Smooth muscle cell (in vitro differentiated cells): Measurements from ENCODE around the gene SPATA6. TPM values are rescaled to one million over a fixed set of nuclear protein-coding genes. Genes with fewer than 3 reads are reported as not detected.

Source experiments
- DNase-seq: peaks from one replicate; lab custom pipeline; 2025; ENCODE audit not compliant: unreplicated experiment; lab: John Stamatoyannopoulos, UW
- H2AFZ ChIP-seq: fragments of 200-600 bp; sonication (generic); 2 replicates; pipeline ENCODE4 v1.6.0; 2016; ENCODE audit warnings: antibody characterized with exemption, low read depth, mild to moderate bottlenecking
- H3F3A ChIP-seq: fragments of 200-600 bp; sonication (generic); 2 replicates; pipeline ENCODE4 v1.6.0; 2017; ENCODE audit warnings: antibody characterized with exemption, low read depth
- H3K27ac ChIP-seq: fragments of 200-600 bp; sonication (generic); 2 replicates; pipeline ENCODE4 v1.5.1; 2016; ENCODE audit warnings: low read depth, mild to moderate bottlenecking
- H3K27me3 ChIP-seq: fragments of 200-600 bp; sonication (generic); 2 replicates; pipeline ENCODE4 v1.6.1; 2016; ENCODE audit warnings: low read depth, mild to moderate bottlenecking
- H3K36me3 ChIP-seq: fragments of 200-600 bp; sonication (generic); 2 replicates; pipeline ENCODE4 v1.5.1; 2016; ENCODE audit warnings: low read depth
- H3K4me1 ChIP-seq: fragments of 200-600 bp; sonication (generic); 2 replicates; pipeline ENCODE4 v1.5.1; 2016; ENCODE audit warnings: low read depth
- H3K4me2 ChIP-seq: fragments of 200-600 bp; sonication (generic); 2 replicates; pipeline ENCODE4 v1.6.0; 2016; ENCODE audit warnings: mild to moderate bottlenecking
- H3K4me3 ChIP-seq: fragments of 200-600 bp; sonication (generic); 2 replicates; pipeline ENCODE4 v1.5.1; 2016; ENCODE audit warnings: mild to moderate bottlenecking
- H3K79me2 ChIP-seq: fragments of 200-600 bp; sonication (generic); 2 replicates; pipeline ENCODE4 v1.6.0; 2016; ENCODE audit warnings: low read depth, mild to moderate bottlenecking
- H3K9ac ChIP-seq: fragments of 200-600 bp; sonication (generic); 2 replicates; pipeline ENCODE4 v1.6.0; 2016; ENCODE audit warnings: low read depth
- H3K9me3 ChIP-seq: fragments of 200-600 bp; sonication (generic); replicated peaks from 2 replicates; pipeline ENCODE4 v1.5.1; 2016; ENCODE audit warnings: low read depth
- H4K20me1 ChIP-seq: fragments of 200-600 bp; sonication (generic); 2 replicates; pipeline ENCODE4 v1.6.0; 2016; ENCODE audit warnings: low read depth
- WGBS: methylation state at CpG from one replicate; pipeline ENCODE4 v1.1.7; 2016; ENCODE audit warnings: low lambda C conversion rate; 5-methylcytosine and 5-hydroxymethylcytosine counted together
- polyA plus RNA-seq: library from polyadenylated mRNA; unstranded; fragments of >200 nt; fragmentation: Nextera tagmentation; extraction: Ambion mirVana; gene quantifications from 2 replicates; pipeline ENCODE4 v1.2.1, GENCODE V29; 2016
- total RNA-seq: library from RNA; depleted of rRNA; stranded (reverse); fragments of >200 nt; gene quantifications from 2 replicates; pipeline ENCODE4 v1.2.3, GENCODE V29; 2014
- TF ChIP-seq, protein P1 (sequence below): fragments of 200-600 bp; sonication (generic); IDR thresholded peaks from 2 replicates; pipeline ENCODE4 v1.5.1; 2017; ENCODE audit warnings: borderline replicate concordance, mild to moderate bottlenecking, antibody characterized with exemption; ENCODE audit not compliant: insufficient read depth, poor library complexity, severe bottlenecking

Gene SPATA6
- total and polyA plus RNA-seq, 2 experiments from 2014 or later: 6.1 to 6.9 TPM

- H3K27me3 ChIP-seq: no peaks in the 10 kb centered on the region
- DNase-seq: no peak
- 64% methylated on average over 2 of the region's 2 CpGs for WGBS
These were observed 75.8 kb downstream of the SPATA6 start for GRCh38 chr1:48396208-48396607.

GRCh38 chr1:48391926-48392325 is 80.1 kb downstream of the SPATA6 start:
- Histone ChIP-seq H3K36me3 (peaks cover under 1% of the 10 kb centered on the region), H3K79me2 (no peaks in the 10 kb centered on the region), H2AFZ (no peak overlapping the region), H3K4me2 (no peak overlapping the region), H4K20me1 (no peaks in the 10 kb centered on the region), H3K9me3 (no peaks in the 10 kb centered on the region), H3K9ac (no peak overlapping the region), H3F3A (no peaks in the 10 kb centered on the region), H3K27me3 (no peaks in the 10 kb centered on the region), H3K27ac (no peak overlapping the region), H3K4me1 (no peaks in the 10 kb centered on the region), H3K4me3 (no peak overlapping the region)
- TF ChIP-seq, protein P1, sequence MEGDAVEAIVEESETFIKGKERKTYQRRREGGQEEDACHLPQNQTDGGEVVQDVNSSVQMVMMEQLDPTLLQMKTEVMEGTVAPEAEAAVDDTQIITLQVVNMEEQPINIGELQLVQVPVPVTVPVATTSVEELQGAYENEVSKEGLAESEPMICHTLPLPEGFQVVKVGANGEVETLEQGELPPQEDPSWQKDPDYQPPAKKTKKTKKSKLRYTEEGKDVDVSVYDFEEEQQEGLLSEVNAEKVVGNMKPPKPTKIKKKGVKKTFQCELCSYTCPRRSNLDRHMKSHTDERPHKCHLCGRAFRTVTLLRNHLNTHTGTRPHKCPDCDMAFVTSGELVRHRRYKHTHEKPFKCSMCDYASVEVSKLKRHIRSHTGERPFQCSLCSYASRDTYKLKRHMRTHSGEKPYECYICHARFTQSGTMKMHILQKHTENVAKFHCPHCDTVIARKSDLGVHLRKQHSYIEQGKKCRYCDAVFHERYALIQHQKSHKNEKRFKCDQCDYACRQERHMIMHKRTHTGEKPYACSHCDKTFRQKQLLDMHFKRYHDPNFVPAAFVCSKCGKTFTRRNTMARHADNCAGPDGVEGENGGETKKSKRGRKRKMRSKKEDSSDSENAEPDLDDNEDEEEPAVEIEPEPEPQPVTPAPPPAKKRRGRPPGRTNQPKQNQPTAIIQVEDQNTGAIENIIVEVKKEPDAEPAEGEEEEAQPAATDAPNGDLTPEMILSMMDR: no peak
- DNase-seq: no peak
- 95% methylated on average over 2 of the region's 2 CpGs for WGBS

More at GRCh38 chr1:48396208-48396607, 75.8 kb downstream of the SPATA6 start:
- no peak overlapping the region for H2AFZ ChIP-seq
- H3K27ac ChIP-seq: no peak overlapping the region
- H3K4me2 ChIP-seq: no peak overlapping the region
- no peaks in the 10 kb centered on the region for H4K20me1 ChIP-seq
- H3K9ac ChIP-seq: no peak overlapping the region
- no peaks in the 10 kb centered on the region for H3F3A ChIP-seq
- TF ChIP-seq, protein P1: no peak
- no peaks in the 10 kb centered on the region for H3K9me3 ChIP-seq
- no peaks in the 10 kb centered on the region for H3K4me1 ChIP-seq
- no peaks in the 10 kb centered on the region for H3K79me2 ChIP-seq
- no peak overlapping the region for H3K4me3 ChIP-seq
- peaks cover 8% of the 10 kb centered on the region for H3K36me3 ChIP-seq

GRCh38 chr1:48387409-48387808 is 84.6 kb downstream of the SPATA6 start:
- Histone ChIP-seq H2AFZ (no peak overlapping the region), H3K4me3 (no peak overlapping the region), H3F3A (no peaks in the 10 kb centered on the region), H3K27ac (no peak overlapping the region), H3K79me2 (no peaks in the 10 kb centered on the region), H3K9ac (no peak overlapping the region), H4K20me1 (no peaks in the 10 kb centered on the region), H3K4me2 (no peak overlapping the region), H3K36me3 (no peaks in the 10 kb centered on the region), H3K9me3 (no peaks in the 10 kb centered on the region), H3K4me1 (no peaks in the 10 kb centered on the region), H3K27me3 (no peaks in the 10 kb centered on the region)
- WGBS: 97% methylated on average over 3 of the region's 3 CpGs
- DNase-seq: no peak
- TF ChIP-seq, protein P1: no peak

DNA sequence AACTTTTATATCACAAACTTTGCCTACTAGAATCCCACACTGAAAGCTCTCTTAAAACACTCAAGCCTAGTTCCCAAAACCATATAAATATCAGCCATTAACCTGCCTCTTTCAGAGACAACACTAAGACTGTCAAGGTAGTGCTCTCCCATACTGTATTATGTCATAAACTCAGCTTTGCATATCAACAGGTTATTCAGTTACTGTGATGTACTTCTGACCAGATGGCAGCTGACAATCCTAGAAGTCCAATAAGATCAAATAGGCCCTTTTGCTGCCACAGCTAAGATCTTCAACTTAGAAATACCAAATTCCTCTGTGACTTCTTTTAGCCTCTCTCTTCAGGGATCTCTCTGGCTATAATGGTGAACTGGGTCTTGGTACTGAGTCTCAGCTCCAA is 97.2 kb downstream of the SPATA6 start:
- Histone ChIP-seq H3K4me3 (no peak overlapping the region), H3K79me2 (no peaks in the 10 kb centered on the region), H3K4me1 (no peaks in the 10 kb centered on the region), H3F3A (no peaks in the 10 kb centered on the region), H3K36me3 (no peaks in the 10 kb centered on the region), H3K27me3 (no peaks in the 10 kb centered on the region), H3K9ac (no peak overlapping the region), H3K4me2 (no peak overlapping the region), H2AFZ (no peak overlapping the region), H3K9me3 (peaks cover 2% of the 10 kb centered on the region), H3K27ac (no peak overlapping the region), H4K20me1 (no peaks in the 10 kb centered on the region)
- DNase-seq: no peak
- TF ChIP-seq, protein P1: no peak
